ENCODE measurements around the gene CENPP. TPM values are rescaled to one million over a fixed set of nuclear protein-coding genes. Genes with fewer than 3 reads are reported as not detected.
A peak's percentile ranks its signal among the peaks of the same experiment; 100 is the strongest.

Gene CENPP
- total RNA-seq, 1 donor, result 2.2 TPM

DNA sequence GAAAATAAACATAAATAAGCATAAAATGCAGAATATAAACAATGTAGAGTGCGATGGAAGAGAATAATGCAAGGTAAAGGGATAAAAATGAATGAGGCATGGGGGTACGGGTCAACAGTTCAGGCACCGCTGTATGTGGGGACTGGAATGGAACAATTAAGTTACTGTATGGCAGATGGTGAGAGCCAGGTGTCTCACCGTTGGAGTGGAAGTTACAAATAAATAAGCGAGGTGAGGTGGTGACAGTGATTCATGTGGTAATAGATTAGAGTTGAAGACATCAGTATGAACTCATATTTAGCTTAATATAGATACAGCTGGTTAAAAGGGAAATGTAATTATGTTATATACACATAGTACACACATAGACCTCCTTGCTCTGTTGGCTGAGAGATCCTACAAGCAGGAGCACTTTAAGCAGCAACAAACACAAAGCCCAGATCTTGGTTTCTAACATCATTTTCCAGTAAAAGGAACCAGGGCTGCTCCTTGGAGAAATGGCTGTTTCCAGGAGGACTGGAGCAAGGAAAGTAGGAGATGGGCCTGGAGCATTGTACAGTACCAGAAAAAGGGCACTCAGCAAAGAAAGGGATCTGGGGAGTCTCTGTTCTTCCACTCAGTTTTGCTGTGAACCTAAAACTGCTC is 100.9 kb downstream of the CENPP start:
- DNase-seq (ENCODE audit: low read depth), result no peak
- TF ChIP-seq, protein P1, sequence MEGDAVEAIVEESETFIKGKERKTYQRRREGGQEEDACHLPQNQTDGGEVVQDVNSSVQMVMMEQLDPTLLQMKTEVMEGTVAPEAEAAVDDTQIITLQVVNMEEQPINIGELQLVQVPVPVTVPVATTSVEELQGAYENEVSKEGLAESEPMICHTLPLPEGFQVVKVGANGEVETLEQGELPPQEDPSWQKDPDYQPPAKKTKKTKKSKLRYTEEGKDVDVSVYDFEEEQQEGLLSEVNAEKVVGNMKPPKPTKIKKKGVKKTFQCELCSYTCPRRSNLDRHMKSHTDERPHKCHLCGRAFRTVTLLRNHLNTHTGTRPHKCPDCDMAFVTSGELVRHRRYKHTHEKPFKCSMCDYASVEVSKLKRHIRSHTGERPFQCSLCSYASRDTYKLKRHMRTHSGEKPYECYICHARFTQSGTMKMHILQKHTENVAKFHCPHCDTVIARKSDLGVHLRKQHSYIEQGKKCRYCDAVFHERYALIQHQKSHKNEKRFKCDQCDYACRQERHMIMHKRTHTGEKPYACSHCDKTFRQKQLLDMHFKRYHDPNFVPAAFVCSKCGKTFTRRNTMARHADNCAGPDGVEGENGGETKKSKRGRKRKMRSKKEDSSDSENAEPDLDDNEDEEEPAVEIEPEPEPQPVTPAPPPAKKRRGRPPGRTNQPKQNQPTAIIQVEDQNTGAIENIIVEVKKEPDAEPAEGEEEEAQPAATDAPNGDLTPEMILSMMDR (IDR thresholded peaks at IDR 0.05; ENCODE audit: insufficient read depth, low read depth, low read length), result no peak
- no peak overlapping the region for H3K4me3 ChIP-seq (ENCODE audit: low read depth, low read length)

DNA sequence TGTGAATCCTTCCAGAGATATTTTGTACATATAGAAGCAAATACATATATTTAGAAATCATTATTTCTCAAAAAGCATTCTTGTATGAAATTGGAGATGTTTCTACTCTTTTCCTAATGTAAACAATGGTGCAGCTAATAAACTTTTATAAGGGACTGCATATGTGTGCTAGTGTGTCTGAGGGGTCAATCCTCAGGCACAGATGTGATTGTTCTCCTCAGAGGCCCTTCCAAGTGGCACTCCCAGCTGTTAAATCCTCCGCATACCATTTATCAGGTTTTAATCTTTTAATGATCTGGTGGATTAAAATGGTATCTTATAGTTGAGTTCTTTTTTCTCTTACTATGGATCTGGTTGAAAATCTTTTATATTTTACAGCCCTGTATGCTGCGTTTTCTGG is 104.1 kb downstream of the CENPP start:
- no peak for DNase-seq (ENCODE audit: low read depth)
- no peak overlapping the region for H3K4me3 ChIP-seq (ENCODE audit: low read depth, low read length)
- TF ChIP-seq, protein P1 (IDR thresholded peaks at IDR 0.05; ENCODE audit: insufficient read depth, low read depth, low read length), result no peak

DNA sequence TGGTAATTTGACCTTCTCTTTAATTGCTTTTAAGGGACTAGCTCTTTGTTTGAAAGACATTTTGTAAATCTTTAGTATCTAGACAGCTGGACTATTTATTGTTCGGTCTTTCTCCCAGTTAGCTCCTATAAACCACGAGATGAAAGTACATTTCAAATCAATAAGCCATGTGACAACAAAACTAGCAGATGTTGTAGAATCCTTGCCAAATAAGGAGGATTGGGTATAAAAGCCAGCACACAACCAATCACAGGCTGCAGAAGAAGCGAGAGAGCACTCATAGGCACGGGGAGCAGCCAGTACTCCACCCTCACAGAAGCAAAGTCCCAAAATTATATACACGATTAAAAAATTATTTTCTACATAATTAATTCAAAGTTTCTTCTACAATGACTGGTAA is 106.6 kb downstream of the CENPP start:
- H3K4me3 ChIP-seq (ENCODE audit: low read depth, low read length), result no peak overlapping the region
- TF ChIP-seq, protein P1 (IDR thresholded peaks at IDR 0.05; ENCODE audit: insufficient read depth, low read depth, low read length), result no peak
- peak; percentile 47 for DNase-seq (ENCODE audit: low read depth)

DNA sequence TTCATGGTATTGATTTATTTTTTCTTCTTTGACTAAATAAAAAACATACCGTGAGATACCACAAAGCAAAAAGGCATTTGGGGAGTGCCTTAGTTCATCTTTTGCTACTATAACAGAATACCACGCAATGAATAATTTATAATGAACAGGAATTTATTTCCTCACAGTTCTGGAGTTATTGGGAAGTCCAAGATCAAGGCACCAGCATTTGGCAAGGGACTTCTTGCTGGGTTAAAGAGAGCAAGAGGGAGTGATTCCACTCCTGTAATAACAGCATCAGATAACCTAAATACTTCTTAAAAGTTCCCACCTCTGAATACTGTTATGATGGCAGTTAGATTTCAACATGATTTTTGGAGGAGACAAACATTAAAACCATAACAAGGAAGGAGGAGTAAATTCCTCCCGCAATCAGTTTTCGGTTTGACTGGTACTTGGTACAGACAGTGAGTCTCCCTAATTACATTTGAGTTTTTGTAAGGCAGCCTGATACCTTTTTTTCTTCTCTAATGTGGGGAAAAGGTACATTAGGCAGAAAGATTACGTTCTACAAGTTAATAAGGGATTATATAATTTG is 107.3 kb downstream of the CENPP start:
- TF ChIP-seq, protein P1 (IDR thresholded peaks at IDR 0.05; ENCODE audit: insufficient read depth, low read depth, low read length), result no peak
- no peak for DNase-seq (ENCODE audit: low read depth)
- no peak overlapping the region for H3K4me3 ChIP-seq (ENCODE audit: low read depth, low read length)

DNA sequence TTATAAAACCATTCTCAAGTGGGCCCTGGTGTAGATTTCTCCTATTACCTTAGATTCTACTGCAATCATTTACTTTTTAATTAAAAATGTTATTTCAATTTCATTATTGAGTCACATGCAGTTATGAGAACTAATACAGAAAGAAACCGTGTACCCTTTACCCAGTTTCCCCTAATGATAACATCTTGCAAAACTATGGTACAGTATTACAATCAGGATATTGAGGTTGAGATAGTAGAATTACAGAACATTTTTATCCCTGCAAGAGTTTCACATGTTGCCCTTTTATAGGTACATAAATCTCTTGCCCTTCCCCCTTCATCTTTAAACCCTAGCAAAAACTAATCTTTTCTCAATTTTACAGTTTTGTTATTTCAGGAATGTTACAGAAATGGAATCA is 109.5 kb downstream of the CENPP start:
- TF ChIP-seq, protein P1 (IDR thresholded peaks at IDR 0.05; ENCODE audit: insufficient read depth, low read depth, low read length), result no peak
- no peak overlapping the region for H3K4me3 ChIP-seq (ENCODE audit: low read depth, low read length)
- no peak for DNase-seq (ENCODE audit: low read depth)

DNA sequence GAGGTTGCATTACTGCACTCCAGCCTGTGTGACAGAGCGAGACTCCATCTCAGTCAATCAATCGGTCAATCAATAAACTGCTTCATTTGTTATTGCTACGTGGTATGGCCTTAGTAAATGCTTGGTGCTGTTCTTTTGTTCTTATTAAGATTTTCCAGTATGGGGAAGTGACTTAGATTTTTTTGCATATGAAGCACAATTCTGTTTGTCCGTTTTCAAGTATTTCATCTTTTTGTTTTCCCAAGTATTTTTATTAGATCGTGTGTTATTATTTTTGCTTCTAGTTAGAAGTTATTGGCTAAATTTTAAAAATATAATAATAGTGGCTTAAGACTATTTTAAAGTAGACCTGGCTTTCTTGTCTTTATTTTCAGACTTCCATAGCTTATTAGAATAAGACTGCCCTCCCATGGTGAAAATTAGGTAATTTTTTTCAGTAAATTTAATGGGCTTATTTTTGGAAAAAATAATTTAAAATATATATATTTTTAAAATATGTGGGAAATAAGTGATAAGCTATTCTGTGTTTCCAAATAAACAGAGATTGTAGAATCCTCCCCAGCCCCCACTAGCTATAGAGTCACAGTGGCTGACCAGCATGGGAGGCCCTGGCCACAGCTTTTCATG is 113.3 kb downstream of the CENPP start:
- DNase-seq (ENCODE audit: low read depth), result peak; percentile 48
- TF ChIP-seq, protein P1 (IDR thresholded peaks at IDR 0.05; ENCODE audit: insufficient read depth, low read depth, low read length), result peak; percentile 30
- H3K4me3 ChIP-seq (ENCODE audit: low read depth, low read length), result no peak overlapping the region

Measured in fibroblast of villous mesenchyme (primary cell).